Activated naive CD4-positive, alpha-beta T cell treated with anti-CD3 and anti-CD28 coated beads, Interleukin-2, amount 50 U/mL, for 16 hours (primary cell): Measurements from ENCODE around the gene MAGIX.

Experiments
- DNase-seq: peaks from one replicate; pipeline ENCODE4 v3.0.0-alpha.2; 2020

The MAGIX gene

GRCh38 chrX:49184294-49185281 lies 22.0 kb downstream of the MAGIX start:
- DNase-seq: peak; percentile 20

- peak; percentile 80 for DNase-seq
These were observed 23.8 kb downstream of the MAGIX start, which contains the start of gene PRICKLE3 for GRCh38 chrX:49186125-49187027. PRICKLE3 (minus strand) TSS chrX:49186373; CDS start chrX:49186297, 76 bp downstream.

DNA sequence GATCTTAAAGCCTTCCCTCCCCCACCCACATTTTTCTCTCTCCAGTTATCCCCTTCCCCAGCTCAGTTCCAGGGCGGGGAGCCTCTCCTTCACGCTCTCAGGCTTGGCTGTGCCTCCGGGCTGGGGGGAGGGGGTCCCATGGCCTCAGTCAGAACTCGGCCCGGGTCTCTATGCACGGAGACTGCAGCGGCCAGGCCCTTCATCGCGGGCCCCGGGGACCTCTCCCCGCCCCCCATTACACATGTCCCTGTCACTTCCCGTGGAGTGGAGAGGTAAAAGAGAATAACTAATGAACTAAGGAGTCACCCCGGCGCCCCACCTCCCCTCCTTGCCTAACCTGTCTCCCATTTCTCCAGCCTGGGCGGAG lies 24.5 kb downstream of the MAGIX start:
- DNase-seq: no peak

- no peak for DNase-seq
These were observed 25.0 kb downstream of the MAGIX start for GRCh38 chrX:49187526-49187925.

- DNase-seq: no peak
These were observed 26.0 kb downstream of the MAGIX start for GRCh38 chrX:49188468-49189076.

- DNase-seq: no peak
These were observed 27.0 kb downstream of the MAGIX start for GRCh38 chrX:49189606-49190005.

DNA sequence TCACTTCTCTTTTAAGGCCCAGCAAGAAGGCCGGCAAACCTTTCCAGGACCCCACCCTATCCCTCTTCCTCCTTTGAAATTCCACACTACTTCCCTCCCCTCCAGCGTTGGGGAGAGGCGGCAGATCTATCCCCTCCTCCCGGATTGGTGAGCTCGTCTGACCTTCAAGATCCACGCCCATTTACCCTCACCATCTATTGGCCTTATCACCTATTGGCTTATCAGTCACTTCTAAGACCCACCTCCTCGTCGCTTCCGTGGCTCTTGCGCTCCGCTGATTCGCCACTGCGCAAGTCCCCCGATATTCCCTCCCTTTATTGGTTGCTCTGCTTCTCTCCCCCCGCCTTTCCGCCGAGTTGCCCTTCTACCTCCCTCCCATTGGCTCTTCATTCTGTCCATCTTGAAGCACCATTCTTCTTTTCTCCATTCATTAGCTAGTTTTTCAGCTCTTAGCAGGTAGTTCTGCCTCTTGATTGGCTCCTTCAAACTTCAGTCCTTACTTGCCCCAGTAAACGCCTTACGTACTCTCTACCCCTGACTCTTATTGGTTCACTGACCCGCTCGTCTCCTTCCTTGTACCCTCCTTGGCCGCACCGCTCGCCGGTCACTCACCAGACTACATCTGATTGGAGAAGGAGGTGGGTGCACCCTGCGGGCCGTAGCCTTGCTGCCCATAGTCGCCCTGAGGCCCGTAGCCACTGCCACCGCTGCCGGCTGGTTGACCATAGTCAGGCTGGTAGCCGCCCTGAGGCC lies 28.4 kb downstream of the MAGIX start:
- peak; percentile 82 for DNase-seq

GRCh38 chrX:49191574-49192011 lies 29.0 kb downstream of the MAGIX start:
- DNase-seq: no peak

DNA sequence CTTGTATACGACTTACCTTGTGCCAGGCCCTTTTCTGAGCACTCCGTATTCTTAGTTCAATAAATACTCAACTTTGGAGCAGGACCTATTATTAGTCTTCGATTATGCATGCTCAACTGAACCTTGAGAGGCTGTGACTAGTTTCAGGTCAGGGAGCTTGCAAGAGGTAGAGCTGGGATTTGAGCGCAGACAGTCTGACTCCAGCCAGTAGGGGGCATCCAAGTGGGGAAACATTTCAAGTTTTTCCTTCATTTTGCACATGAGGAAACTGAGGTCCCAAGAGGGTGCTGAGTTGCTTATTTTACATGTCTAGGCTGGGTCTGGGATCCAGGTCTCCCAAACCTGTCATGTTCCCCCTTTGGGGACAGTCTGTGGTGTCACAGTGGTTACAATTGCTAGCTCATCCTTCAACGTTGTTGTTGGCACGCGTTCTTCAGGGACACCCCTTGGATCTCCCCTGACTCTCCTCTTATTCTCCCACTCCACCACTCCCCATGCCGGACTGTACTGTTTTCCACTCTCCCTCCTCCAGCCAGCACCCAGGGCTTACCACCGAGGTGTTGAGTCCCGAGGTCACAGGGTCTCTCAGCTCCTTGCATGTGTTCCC lies 30.3 kb downstream of the MAGIX start:
- DNase-seq: peak; percentile 19

DNA sequence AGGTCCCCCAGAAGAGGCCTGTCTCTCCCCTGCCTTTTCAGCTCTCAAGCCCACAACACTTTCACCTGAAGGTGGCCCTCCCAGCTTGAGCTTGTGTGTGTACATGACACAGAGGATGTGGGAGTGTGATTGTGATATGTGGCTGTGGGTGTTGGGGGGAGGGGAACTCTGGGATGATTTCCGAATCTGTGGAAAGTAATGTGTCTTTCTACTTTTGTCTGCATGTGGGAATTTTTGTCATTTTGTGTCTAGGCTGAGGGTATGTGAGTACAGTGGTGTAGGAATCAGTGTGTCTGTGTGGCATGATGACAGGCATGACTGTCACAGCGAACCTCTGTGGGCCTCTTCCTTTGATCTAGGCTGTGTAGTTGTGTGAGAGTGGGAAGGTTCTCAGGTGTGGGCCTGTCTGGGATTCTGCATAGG lies 31.0 kb downstream of the MAGIX start:
- DNase-seq: no peak

- DNase-seq: no peak
These were observed 35.1 kb downstream of the MAGIX start for GRCh38 chrX:49197543-49198087.

DNA sequence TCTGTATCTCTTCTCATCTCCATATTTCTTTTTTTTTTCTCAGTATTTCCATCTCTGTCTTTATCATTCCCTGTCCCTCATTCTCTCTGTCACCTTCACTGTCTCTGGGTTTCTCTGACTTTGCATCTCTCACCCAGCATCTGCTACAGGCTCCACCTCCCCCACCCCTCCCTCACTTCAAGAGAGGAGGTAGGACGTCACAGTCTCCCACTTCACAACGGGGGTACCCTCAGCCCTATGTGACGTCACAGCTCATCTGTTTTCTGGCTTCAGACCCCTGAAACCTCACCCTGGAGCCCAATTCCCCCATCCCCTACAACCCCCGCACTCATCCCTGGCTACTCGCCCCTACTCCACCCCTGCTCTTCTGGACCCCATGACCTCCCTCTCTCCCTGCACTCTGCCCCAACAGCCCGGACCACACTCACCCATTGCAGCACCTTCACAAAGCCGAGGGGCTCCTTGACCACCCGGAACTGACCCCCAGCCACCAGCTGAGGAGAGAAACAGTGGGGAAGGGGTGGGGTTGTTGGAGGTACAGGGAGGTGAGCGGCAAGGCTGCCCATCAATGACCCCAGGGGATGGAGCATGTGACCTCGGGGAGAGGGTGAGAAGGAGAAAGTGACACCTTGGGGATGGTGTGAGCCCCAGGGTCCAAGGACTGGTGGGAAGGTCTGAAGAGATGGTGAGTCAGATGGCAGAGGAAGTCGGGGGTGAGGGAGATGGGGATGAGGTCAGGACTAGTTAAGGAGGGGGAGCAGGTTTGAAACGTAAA lies 36.2 kb downstream of the MAGIX start:
- DNase-seq: no peak

GRCh38 chrX:49199315-49199595 lies 36.7 kb downstream of the MAGIX start:
- no peak for DNase-seq

GRCh38 chrX:49199906-49200771 lies 37.6 kb downstream of the MAGIX start, which contains the start of gene SYP:
SYP (minus strand) TSS chrX:49200193; CDS start chrX:49200186, 7 bp downstream.
- peak; percentile 88 for DNase-seq

GRCh38 chrX:49202022-49202421 lies 39.5 kb downstream of the MAGIX start:
- no peak for DNase-seq

DNA sequence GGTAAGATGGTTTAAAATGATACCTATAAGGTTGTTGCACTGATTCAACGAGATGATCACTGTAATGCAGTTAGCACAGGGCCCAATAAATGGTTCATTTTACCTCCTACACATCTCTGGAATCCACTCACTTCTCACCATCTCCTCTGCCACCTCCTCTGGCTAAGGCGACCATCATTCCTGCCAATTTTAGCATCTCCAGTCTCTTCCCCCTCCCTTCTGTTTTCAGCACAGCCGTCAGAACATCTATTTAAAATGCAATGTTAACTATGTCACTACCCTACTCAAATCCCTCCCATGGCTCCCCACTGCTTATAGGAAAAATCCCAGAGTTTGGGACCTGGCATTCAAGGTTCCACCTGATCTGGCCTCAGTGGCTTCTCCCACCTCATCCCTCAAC lies 41.0 kb downstream of the MAGIX start:
- no peak for DNase-seq

DNA sequence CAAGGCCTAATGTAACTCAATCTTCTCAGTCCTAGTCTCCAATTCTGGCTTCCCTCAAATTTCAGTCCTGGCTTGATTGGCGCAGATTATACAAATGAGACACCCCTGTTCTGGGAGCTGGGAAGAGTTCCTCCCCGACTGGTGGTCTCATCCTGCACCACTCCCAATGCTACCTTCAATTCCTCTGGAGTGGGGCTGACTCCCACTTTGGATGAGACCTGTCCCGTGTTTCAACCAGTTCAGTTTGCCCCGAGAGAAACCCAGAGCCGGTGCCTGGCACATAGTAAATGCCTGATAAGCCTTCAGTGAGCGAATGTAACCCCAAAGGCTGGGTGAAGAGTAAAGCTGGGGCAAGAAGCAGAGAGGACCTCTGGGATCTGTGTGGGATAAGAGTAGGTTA lies 41.5 kb downstream of the MAGIX start:
- DNase-seq: no peak

GRCh38 chrX:49204709-49205108 lies 42.2 kb downstream of the MAGIX start:
- DNase-seq: no peak

GRCh38 chrX:49205443-49205842 lies 42.9 kb downstream of the MAGIX start:
- no peak for DNase-seq

- DNase-seq: no peak
These were observed 44.0 kb downstream of the MAGIX start for GRCh38 chrX:49206543-49206942.
